HepG2 (cell line): ENCODE data around the gene MEP1B. TPM values are rescaled to one million over a fixed set of nuclear protein-coding genes. Genes with fewer than 3 reads are reported as not detected.

ENCODE experiments used
- ATAC-seq: fragments of 200-7000 bp; cut with Tn5 transposase; 3 replicates; pipeline ENCODE4 v1.9.1; 2020; ENCODE audit warnings: mild to moderate bottlenecking, moderate library complexity
- BruUV-seq: library from RNA; stranded (reverse); fragments of 400-500 nt; replicated peaks from 2 replicates; lab custom pipeline; 2021; lab: Mats Ljungman, UMichigan
- CTCF ChIA-PET: fragments of 300-600 bp; formaldehyde crosslinking; extraction: SDS; loops from one replicate; lab custom pipeline; 2021; ENCODE audit warnings: low total read pairs, inconsistent platforms, low intra/inter-chr PET ratio; lab: Yijun Ruan, JAX
- POLR2A ChIA-PET: fragments of 350-600 bp; sonication (Branson Sonifier 250); formaldehyde crosslinking; loops from one replicate; lab custom pipeline; 2020; ENCODE audit warnings: antibody characterized with exemption, inconsistent platforms; lab: Yijun Ruan, JAX
- DNase-seq: peaks from one replicate; pipeline ENCODE4 v3.0.0-alpha.2; 2015; ENCODE audit warnings: low spot score
- FAIRE-seq: peaks from 3 replicates; lab custom pipeline; 2011; peaks lifted over from hg19 to GRCh38; lab: Jason Lieb, UNC
- H2AFZ ChIP-seq: one replicate; pipeline ENCODE4 v1.6.1; 2011; ENCODE audit warnings: low read length, inconsistent platforms
- H3K27ac ChIP-seq: fragments of 300-600 bp; 3 replicates; pipeline ENCODE4 v1.8.0; 2011; ENCODE audit warnings: mixed run types, mild to moderate bottlenecking, mixed read lengths, low read length, inconsistent platforms; ENCODE audit not compliant: insufficient read depth; ENCODE audit errors: extremely low read length
- H3K27me3 ChIP-seq, 2 experiments: fragments of 200-600 bp in 1 of 2; 2 replicates in 1 of 2; 3 replicates in 1 of 2; pipeline versions ENCODE4 v1.6.0 to v1.8.0; 2011; ENCODE audit warnings: low read length in 2 of 2, mild to moderate bottlenecking in 2 of 2, moderate library complexity in 2 of 2, inconsistent platforms in 1 of 2; ENCODE audit not compliant: insufficient read depth in 2 of 2, control insufficient read depth in 1 of 2
- H3K36me3 ChIP-seq, 2 experiments: fragments of 200-600 bp in 1 of 2; replicated peaks in 1 of 2; 2 replicates in 1 of 2; 3 replicates in 1 of 2; pipeline versions ENCODE4 v1.5.1 to v1.8.0; 2011; ENCODE audit warnings: low read length in 2 of 2, inconsistent platforms in 1 of 2; ENCODE audit not compliant: insufficient read depth in 2 of 2, control insufficient read depth in 1 of 2
- H3K4me1 ChIP-seq: 2 replicates; pipeline ENCODE4 v1.5.1; 2012; ENCODE audit warnings: low read length, inconsistent platforms; ENCODE audit not compliant: insufficient read depth
- H3K4me2 ChIP-seq: 2 replicates; pipeline ENCODE4 v1.6.0; 2011; ENCODE audit warnings: low read depth, low read length, inconsistent platforms
- H3K4me3 ChIP-seq, 3 experiments: fragments of 200-600 bp in 1 of 3; sonication (generic), shearing (Covaris generic) in 1 of 3; replicated peaks in 1 of 3; 2 replicates each; pipeline ENCODE4 v1.5.1; 2011 to 2016; ENCODE audit warnings: low read length in 3 of 3, inconsistent platforms in 2 of 3, low read depth in 2 of 3, mild to moderate bottlenecking in 2 of 3, control low read depth in 1 of 3, mixed read lengths in 1 of 3; ENCODE audit not compliant: insufficient read depth in 1 of 3
- H3K79me2 ChIP-seq: one replicate; pipeline ENCODE4 v1.6.1; 2011; ENCODE audit warnings: low read length, inconsistent platforms; ENCODE audit not compliant: insufficient read depth
- H3K9ac ChIP-seq: 2 replicates; pipeline ENCODE4 v1.6.0; 2011; ENCODE audit warnings: mild to moderate bottlenecking, low read depth, low read length, inconsistent platforms; ENCODE audit not compliant: insufficient read depth
- H3K9me3 ChIP-seq: 2 replicates; pipeline ENCODE4 v1.5.1; 2012; ENCODE audit warnings: mild to moderate bottlenecking, low read length
- H4K20me1 ChIP-seq: 2 replicates; pipeline ENCODE4 v1.6.0; 2011; ENCODE audit warnings: inconsistent platforms, mild to moderate bottlenecking, low read length, moderate library complexity; ENCODE audit not compliant: insufficient read depth
- BCL6 ChIP-seq: IDR thresholded peaks from 2 replicates; pipeline ENCODE4 v1.6.1; 2016; ENCODE audit warnings: missing genetic modification reagents, missing compliant biosample characterization
- HNF4A ChIP-seq: sonication (generic); formaldehyde crosslinking; IDR thresholded peaks from 2 replicates; pipeline ENCODE4 v1.4.0; 2020; ENCODE audit warnings: missing genetic modification reagents
- MAFF ChIP-seq: IDR thresholded peaks from 2 replicates; pipeline ENCODE4 v1.6.1; 2011; ENCODE audit warnings: low read depth, low read length, improper control_type of control experiment
- MAFK ChIP-seq, 2 experiments: IDR thresholded peaks in 1 of 2; conservative IDR thresholded peaks in 1 of 2; 2 replicates each; pipeline ENCODE4 v1.6.1; 2011; ENCODE audit warnings: improper control_type of control experiment in 2 of 2, low read length in 2 of 2
- SALL1 ChIP-seq: sonication (generic); formaldehyde crosslinking; IDR thresholded peaks from 2 replicates; pipeline ENCODE4 v1.8.0; 2022; ENCODE audit warnings: mild to moderate bottlenecking, missing genetic modification reagents
- SRSF1 ChIP-seq: fragments of 200-400 bp; formaldehyde crosslinking; optimal IDR thresholded peaks from 2 replicates; pipeline ENCODE3; 2017; ENCODE audit warnings: mild to moderate bottlenecking, low read depth, low read length, moderate library complexity
- WGBS: methylation state at CpG from one replicate; pipeline ENCODE4 v1.1.6; 2017; ENCODE audit warnings: low lambda C conversion rate; 5-methylcytosine and 5-hydroxymethylcytosine counted together
- in situ Hi-C: cut with HindIII; loops from 2 replicates; pipeline ENCODE4 v1.10.0; 2017; ENCODE audit warnings: low pct_unique_long_range_greater_than_20kb; ENCODE audit not compliant: extremely low pct_ligation_motif_present
- intact Hi-C: fragments of 100-400 bp; cut with micrococcal nuclease; formaldehyde crosslinking; loops from one replicate; pipeline ENCODE4 v1.10.0; 2022; ENCODE audit not compliant: unreplicated experiment
- polyA plus RNA-seq, 8 experiments: library from polyadenylated mRNA; depleted of rRNA in 3 of 8; stranded (reverse) in 7 of 8; unstranded in 1 of 8; fragments of >200 nt; fragmentation: Illumina TruSeq in 4 of 8; extraction: Trizol in 4 of 8; gene quantifications; 2 replicates each; pipeline versions ENCODE4 v1.2.1 to v1.2.3, GENCODE V29; 2011 to 2016; ENCODE audit warnings: low read depth in 4 of 8, missing spikeins in 1 of 8, mixed read lengths in 1 of 8; ENCODE audit not compliant: insufficient read depth in 1 of 8
- total RNA-seq, 5 experiments: library from RNA; depleted of rRNA; stranded (reverse); fragments of >200 nt; fragmentation: Illumina TruSeq; extraction: Trizol; gene quantifications; 2 replicates each; pipeline ENCODE4 v1.2.3, GENCODE V29; 2016; ENCODE audit warnings: low read depth in 1 of 5
- TF ChIP-seq, protein P1 (sequence below): sonication (generic); formaldehyde crosslinking; IDR thresholded peaks from 2 replicates; pipeline ENCODE4 v1.4.0; 2020; ENCODE audit warnings: missing genetic modification reagents
- TF ChIP-seq, protein P2 (sequence below): sonication (generic); formaldehyde crosslinking; IDR thresholded peaks from 2 replicates; pipeline ENCODE4 v1.4.0; 2020; ENCODE audit warnings: mild to moderate bottlenecking, missing genetic modification reagents
- TF ChIP-seq, protein P3 (sequence below): sonication (generic); formaldehyde crosslinking; IDR thresholded peaks from 2 replicates; pipeline ENCODE4 v1.8.0; 2022; ENCODE audit warnings: low read depth, missing genetic modification reagents

The MEP1B gene
- total and polyA plus RNA-seq, 2 of the 13 experiments (the other 11 are each of a cell fraction or from before 2014, with no cell fraction given), result not detected

DNA sequence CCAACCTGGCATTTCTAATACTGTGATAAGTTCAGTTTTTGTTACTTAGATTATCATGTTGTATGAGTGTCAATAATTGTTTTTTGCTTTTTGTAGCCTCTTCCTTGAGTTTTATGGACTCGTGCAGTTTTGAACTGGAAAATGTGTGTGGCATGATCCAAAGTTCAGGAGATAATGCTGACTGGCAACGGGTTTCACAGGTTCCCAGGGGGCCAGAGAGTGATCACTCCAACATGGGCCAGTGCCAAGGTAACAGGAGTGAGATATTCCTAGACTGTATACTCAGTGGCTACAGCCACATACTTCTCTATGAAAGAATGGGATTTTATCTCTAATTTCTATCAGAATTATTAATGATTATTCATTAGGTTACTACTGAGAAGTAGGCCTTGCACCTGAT lies 18.2 kb downstream of the MEP1B start:
- Histone ChIP-seq H3K79me2 (no peaks in the 10 kb centered on the region), H3K4me2 (no peak overlapping the region), H4K20me1 (no peaks in the 10 kb centered on the region), H3K27me3 (no peaks in the 10 kb centered on the region), H3K27ac (no peak overlapping the region), H3K9me3 (no peaks in the 10 kb centered on the region), H3K9ac (no peak overlapping the region), H2AFZ (no peak overlapping the region), H3K4me3 (no peak overlapping the region), H3K4me1 (peaks cover 15% of the 10 kb centered on the region), H3K36me3 (no peaks in the 10 kb centered on the region)
- intact Hi-C loops (no loop called here), in situ Hi-C loops (no loop called here)
- FAIRE-seq (no peak), DNase-seq (peak; percentile 27), ATAC-seq (peak; percentile 83)
- ChIA-PET CTCF (no interaction called here), POLR2A (no interaction called here)
- WGBS, result 0% methylated on average over 2 of the region's 2 CpGs
- TF ChIP-seq HNF4A (CRISPR knock-in tag) (peak; percentile 48), SRSF1 (no peak), MAFK (conservative IDR thresholded peaks at IDR 0.05 in 1 of 2, IDR thresholded peaks at IDR 0.05 in 1 of 2; ENCODE audit: low read length in 2 of 2) (peak; percentile 43 to 54), MAFF (peak; percentile 53), BCL6 (CRISPR knock-in tag) (0 out of 2 replicates have a peak, but pooled peaks have one; percentile 7), SALL1 (CRISPR knock-in tag) (0 out of 2 replicates have a peak, but pooled peaks have one; percentile 26)
- TF ChIP-seq, protein P1, sequence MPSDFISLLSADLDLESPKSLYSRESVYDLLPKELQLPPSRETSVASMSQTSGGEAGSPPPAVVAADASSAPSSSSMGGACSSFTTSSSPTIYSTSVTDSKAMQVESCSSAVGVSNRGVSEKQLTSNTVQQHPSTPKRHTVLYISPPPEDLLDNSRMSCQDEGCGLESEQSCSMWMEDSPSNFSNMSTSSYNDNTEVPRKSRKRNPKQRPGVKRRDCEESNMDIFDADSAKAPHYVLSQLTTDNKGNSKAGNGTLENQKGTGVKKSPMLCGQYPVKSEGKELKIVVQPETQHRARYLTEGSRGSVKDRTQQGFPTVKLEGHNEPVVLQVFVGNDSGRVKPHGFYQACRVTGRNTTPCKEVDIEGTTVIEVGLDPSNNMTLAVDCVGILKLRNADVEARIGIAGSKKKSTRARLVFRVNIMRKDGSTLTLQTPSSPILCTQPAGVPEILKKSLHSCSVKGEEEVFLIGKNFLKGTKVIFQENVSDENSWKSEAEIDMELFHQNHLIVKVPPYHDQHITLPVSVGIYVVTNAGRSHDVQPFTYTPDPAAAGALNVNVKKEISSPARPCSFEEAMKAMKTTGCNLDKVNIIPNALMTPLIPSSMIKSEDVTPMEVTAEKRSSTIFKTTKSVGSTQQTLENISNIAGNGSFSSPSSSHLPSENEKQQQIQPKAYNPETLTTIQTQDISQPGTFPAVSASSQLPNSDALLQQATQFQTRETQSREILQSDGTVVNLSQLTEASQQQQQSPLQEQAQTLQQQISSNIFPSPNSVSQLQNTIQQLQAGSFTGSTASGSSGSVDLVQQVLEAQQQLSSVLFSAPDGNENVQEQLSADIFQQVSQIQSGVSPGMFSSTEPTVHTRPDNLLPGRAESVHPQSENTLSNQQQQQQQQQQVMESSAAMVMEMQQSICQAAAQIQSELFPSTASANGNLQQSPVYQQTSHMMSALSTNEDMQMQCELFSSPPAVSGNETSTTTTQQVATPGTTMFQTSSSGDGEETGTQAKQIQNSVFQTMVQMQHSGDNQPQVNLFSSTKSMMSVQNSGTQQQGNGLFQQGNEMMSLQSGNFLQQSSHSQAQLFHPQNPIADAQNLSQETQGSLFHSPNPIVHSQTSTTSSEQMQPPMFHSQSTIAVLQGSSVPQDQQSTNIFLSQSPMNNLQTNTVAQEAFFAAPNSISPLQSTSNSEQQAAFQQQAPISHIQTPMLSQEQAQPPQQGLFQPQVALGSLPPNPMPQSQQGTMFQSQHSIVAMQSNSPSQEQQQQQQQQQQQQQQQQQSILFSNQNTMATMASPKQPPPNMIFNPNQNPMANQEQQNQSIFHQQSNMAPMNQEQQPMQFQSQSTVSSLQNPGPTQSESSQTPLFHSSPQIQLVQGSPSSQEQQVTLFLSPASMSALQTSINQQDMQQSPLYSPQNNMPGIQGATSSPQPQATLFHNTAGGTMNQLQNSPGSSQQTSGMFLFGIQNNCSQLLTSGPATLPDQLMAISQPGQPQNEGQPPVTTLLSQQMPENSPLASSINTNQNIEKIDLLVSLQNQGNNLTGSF, result no peak
- TF ChIP-seq, protein P2, sequence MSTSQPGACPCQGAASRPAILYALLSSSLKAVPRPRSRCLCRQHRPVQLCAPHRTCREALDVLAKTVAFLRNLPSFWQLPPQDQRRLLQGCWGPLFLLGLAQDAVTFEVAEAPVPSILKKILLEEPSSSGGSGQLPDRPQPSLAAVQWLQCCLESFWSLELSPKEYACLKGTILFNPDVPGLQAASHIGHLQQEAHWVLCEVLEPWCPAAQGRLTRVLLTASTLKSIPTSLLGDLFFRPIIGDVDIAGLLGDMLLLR, result no peak
- TF ChIP-seq, protein P3, sequence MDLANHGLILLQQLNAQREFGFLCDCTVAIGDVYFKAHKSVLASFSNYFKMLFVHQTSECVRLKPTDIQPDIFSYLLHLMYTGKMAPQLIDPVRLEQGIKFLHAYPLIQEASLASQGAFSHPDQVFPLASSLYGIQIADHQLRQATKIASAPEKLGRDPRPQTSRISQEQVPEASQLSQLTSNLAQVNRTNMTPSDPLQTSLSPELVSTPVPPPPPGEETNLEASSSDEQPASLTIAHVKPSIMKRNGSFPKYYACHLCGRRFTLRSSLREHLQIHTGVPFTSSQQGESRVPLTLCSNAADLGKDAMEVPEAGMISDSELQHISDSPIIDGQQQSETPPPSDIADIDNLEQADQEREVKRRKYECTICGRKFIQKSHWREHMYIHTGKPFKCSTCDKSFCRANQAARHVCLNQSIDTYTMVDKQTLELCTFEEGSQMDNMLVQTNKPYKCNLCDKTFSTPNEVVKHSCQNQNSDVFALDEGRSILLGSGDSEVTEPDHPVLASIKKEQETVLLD (CRISPR knock-in tag), result no peak
- no TSS peak for BruUV-seq
